Caco-2 (cell line): ENCODE data around the gene SERTAD2. TPM values are rescaled to one million over a fixed set of nuclear protein-coding genes. Genes with fewer than 3 reads are reported as not detected.

ENCODE experiments used
- total RNA-seq: library from RNA; stranded (reverse); gene quantifications from 2 replicates; pipeline ENCODE4 v1.2.3, GENCODE V29; 2022

The SERTAD2 gene
- total RNA-seq, 1 experiment from 2014 or later = 25.8 TPM

Other genes with a start within 250 kb of the SERTAD2 start
- 36.9 and 37.2 TPM in 2 replicates for gene LGALSL, start 199.8 kb downstream of the SERTAD2 start, total RNA-seq
- gene AFTPH, start 129.6 kb downstream of the SERTAD2 start, total RNA-seq = 29.3 and 30.1 TPM in 2 replicates